OCI-M2 (cell line): ENCODE data around the gene GPS1.

Source experiments
- DNase-seq: peaks from one replicate; lab custom pipeline; 2025; ENCODE audit not compliant: unreplicated experiment; lab: John Stamatoyannopoulos, UW

The GPS1 gene

GRCh38 chr17:82087961-82088837, 36.5 kb downstream of the GPS1 start:
- DNase-seq: no peak

- DNase-seq: no peak
Measured at GRCh38 chr17:82088838-82089722, 37.4 kb downstream of the GPS1 start.

- no peak for DNase-seq
Measured at GRCh38 chr17:82089723-82090548, 38.2 kb downstream of the GPS1 start.

DNA sequence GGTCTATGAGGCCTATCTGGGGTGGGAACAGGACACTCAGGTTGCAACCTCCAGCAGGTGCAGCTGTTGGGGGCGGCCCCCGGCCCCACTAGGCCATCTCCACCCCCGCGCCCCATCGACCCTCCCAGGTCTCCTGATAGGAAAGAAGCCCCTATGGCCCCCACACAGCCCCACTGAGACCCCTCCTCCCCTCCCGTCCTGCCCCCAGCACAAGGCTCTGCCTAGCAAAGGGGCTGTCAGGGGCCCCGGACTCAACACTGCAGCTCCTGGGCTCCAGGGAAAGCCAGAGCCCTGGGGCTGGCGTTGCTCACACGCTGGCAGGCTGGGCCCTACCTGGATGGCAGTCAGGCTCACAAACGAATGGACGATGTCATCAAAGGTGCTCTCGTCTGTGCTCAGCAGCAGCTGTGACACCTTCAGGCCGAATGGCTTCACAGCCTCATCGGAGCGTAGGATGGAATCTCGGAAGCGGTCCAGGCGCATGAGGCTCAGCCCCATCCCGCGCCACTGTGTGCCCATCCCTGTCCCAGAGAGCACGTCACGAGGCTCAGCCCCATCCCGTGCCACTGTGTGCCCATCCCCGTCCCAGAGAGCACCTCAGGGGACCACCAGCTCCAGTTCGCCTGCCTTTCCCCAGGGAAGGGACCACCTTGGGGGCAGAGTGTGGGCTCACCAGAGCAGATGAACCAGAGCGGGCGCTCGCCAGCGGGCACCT, 39.0 kb downstream of the GPS1 start:
- DNase-seq: no peak

GRCh38 chr17:82091264-82092066, 39.8 kb downstream of the GPS1 start:
- no peak for DNase-seq

DNA sequence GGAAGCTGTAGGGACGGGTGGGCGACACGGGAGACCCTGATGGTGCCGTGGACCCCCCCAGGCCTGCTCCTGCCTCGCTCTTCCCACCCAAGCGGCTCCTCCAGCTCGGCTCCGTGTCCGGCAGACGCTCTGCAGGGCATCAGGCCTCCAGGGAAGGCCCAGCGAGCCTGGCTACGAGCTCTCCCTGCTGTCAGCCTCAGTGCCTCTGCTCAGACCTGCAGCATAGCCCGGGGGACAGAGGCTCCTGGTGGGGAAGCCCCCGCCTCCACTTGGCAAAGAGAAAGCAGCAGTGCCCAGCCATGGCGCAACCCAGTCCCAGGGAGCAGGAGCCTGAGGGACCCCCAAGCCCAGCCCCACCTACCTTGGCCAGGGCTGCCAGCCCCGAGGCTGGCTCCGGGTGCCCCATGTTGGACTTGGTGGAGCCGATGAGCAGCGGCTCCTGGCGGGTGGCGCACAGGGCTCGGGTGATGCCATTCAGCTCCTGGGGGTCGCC, 40.4 kb downstream of the GPS1 start:
- DNase-seq: no peak

DNA sequence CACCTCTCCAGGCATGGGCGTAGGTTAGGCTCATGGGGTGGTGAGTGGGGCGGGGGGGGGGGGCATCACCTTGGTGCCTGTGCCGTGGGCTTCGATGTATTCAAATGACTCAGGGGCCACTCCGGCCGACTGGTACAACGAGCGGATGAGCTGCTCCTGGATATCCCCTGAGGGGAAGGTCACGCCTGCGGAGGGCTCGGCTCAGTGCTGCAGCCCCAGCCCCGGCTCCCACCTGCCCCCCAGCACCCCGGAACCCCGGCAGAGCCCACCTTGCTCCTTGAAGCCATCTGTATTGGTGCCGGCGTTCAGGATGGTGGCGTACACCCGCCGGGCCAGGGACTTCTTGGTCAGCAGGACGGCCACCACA, 40.9 kb downstream of the GPS1 start:
- no peak for DNase-seq

DNA sequence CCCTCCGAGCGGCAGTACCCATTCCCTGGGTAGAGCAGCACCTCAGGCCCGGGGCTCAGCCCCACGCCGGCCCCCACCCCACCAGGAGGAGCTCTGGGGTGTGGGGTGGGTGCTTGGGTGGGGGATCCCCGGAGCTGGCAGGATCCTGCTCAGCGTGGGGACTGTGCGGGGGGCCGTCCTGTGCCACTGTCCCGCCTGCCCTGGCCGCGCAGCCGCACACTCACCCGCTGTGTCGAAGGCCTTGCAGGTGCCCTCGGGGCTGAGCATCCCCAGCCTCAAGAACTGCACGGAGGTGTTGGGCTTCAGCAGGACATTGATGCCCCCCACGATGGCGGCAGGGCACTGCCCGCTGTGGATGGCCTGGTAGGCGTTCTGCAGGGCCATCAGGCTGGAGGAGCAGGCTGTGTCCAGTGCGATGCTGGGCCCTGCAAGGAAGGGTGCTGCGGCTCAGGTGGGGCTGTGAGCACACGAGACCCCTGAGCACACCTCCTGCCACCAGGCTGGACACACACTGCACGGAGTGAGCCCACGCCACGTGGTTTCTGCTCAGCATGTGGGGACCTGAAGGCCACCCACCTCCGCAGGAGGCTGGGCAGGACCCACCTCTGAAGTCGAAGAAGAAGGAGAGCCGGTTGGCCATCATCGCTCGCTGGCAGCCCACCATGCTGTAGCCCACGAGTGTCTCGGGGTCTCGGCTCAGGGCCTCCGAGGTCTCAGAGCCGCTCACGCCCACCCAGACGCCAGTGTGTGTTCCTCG, 41.5 kb downstream of the GPS1 start:
- no peak for DNase-seq

- DNase-seq: no peak
Measured at GRCh38 chr17:82094931-82095776, 43.5 kb downstream of the GPS1 start.

GRCh38 chr17:82095777-82096708, 44.3 kb downstream of the GPS1 start:
- no peak for DNase-seq

DNA sequence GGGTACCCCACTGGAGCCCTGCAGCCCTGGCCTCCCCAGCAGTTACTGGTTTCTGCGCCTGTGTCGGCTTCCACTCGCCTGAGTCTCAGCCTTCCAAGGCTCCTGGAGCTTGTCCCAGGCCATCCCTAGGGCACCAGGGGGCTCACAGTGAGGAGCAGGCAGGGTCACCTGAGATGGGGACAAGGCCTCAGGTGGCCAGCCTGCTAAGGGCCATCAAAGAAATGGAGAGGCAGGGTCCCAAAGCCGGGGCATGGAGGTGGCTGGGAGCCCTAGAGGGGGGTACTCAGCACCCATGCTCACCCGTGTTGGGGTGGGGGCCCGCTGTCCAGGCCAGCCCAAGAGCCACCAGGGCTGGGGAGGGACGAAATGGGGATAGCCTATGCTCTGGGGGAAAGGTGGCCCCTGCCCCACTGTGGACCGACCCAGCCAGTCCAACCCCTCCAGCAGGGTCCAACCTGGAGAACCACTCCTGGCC, 45.0 kb downstream of the GPS1 start:
- no peak for DNase-seq

GRCh38 chr17:82097184-82097918, 45.7 kb downstream of the GPS1 start:
- no peak for DNase-seq

- DNase-seq: no peak
Measured at GRCh38 chr17:82097919-82098168, 46.1 kb downstream of the GPS1 start.

GRCh38 chr17:82098169-82098938, 46.7 kb downstream of the GPS1 start, which contains the start of gene FASN:
TSS of gene FASN (minus strand) at chr17:82098236. CDS start at chr17:82096445, 1,791 bp downstream.
- peak; percentile 57 for DNase-seq

DNA sequence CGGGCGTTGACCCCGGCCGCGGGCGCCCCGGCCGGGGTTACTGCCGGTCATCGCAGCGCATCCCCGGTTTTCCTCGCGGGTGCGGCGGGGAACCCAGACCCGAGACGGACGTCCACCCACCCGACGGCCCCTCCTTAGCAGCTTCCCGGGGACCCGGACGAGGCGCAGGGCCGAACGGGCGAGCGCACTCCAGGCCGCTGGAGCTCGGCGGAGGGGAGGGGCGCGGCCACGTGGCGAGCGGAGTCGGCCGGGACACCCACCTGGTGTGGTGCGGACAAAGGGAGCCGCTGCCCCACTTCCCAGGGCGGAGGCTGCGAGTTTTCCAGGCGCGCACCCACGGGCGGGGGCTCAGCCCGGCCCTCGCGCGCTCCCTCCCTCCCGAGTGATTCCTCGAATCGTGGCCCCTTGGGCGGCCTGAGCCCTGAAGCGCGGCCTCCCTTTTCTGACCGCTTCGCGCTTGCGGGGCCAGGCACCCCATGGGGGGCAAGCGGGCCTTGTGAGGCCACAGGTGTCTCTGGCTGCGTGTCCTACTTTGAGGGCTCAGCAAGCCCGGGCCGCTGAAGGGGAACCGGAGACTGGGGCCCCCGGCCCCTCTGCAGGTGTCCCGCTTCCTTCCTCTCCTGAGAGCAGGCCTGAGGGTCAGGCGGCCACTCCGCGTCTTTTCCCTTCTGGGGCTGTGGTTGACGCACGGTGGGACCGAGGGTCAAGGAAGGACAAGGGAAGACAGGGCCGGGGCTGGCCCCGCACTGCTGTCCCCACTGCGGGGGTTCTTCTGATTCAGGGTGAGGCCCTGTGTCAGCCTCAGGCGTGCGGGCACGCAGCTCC, 47.5 kb downstream of the GPS1 start:
- no peak for DNase-seq
